ENCODE results near the gene PPP2R2C.

Gene PPP2R2C

GRCh38 chr4:6472387-6473263, at the start of gene PPP2R2C:
Gene PPP2R2C (minus strand): TSS chr4:6472614. CDS start chr4:6472229, 385 bp downstream.
- DNase-seq (ENCODE audit: low spot score): peak; percentile 45
- no peak for TF ChIP-seq CTCF (IDR thresholded peaks at IDR 0.05; ENCODE audit: extremely low read depth, missing control alignments)

DNA sequence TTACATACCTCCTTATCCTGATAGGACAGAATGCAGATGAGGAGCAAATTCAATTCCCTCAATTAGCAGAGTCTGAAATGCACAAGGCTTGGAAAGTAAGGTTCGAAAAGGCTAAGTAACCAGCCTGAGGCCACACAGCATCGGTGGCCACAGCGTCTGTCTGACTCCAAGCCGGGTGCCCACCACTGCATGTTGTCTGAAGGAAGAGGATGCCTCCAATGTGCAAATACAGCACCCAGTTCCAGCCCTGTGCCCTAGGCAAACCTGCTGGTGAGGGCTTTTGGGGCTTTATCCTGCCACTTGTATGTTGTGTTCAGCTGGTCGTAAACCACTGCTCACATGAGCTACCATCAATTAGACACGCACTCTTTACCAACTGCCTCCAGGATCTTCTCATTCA, 48.6 kb upstream of the PPP2R2C start:
- DNase-seq (ENCODE audit: low spot score): no peak
- no peak for TF ChIP-seq CTCF (IDR thresholded peaks at IDR 0.05; ENCODE audit: extremely low read depth, missing control alignments)

DNA sequence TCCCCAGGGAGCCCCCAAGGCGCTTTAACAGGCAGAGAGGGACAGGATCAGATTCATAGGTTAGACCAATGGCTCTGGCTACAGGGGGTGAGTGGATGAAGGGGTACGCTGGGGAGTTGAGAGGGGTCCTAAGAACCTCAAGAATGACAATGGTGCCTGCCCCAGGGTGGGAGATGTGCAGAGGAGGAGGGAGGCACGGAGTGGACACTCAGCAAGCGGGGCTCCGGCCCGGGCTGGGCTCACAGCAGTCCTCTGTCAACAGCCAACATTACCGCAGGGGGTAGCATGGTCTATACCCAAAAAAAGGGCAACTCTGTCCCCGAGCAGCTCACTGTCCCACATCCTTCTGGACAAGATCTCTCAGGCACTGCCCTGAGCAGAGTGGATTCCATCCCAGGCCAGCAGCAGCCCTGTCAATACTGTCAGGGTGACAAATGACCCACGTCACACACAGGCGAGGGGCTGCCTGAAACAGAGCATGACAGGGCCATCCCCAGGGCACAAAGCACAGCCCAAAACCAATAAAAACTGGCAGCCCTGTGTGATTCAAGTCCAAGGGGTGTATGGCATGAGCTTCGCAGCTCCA, 47.7 kb upstream of the PPP2R2C start:
- DNase-seq (ENCODE audit: low spot score): no peak
- TF ChIP-seq CTCF (IDR thresholded peaks at IDR 0.05; ENCODE audit: extremely low read depth, missing control alignments): no peak

DNA sequence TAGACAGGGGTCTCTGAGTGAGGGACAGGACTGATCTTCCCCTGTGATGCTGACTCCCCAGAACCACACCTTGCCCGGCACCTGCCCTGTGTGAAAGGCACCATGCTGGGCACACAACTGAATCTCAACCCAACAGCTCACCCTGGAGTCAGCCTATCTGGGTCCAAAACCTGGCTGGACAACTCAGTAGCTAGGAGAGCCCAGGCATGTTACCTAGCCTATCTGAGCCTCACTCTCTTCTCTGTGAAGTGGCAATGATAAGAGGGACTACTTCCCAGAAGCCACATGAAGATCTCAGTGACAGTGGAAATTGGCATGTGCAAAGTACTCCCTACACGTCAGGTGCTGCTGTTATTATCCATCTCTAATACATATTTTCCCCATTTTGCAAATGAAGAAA, 44.8 kb upstream of the PPP2R2C start:
- DNase-seq (ENCODE audit: low spot score): no peak
- TF ChIP-seq CTCF (IDR thresholded peaks at IDR 0.05; ENCODE audit: extremely low read depth, missing control alignments): no peak

- DNase-seq (ENCODE audit: low spot score): no peak
- TF ChIP-seq CTCF (IDR thresholded peaks at IDR 0.05; ENCODE audit: extremely low read depth, missing control alignments): no peak
These were observed 44.3 kb upstream of the PPP2R2C start for GRCh38 chr4:6516762-6517161.

GRCh38 chr4:6516281-6516680, 43.9 kb upstream of the PPP2R2C start:
- no peak for TF ChIP-seq CTCF (IDR thresholded peaks at IDR 0.05; ENCODE audit: extremely low read depth, missing control alignments)
- DNase-seq (ENCODE audit: low spot score): no peak

DNA sequence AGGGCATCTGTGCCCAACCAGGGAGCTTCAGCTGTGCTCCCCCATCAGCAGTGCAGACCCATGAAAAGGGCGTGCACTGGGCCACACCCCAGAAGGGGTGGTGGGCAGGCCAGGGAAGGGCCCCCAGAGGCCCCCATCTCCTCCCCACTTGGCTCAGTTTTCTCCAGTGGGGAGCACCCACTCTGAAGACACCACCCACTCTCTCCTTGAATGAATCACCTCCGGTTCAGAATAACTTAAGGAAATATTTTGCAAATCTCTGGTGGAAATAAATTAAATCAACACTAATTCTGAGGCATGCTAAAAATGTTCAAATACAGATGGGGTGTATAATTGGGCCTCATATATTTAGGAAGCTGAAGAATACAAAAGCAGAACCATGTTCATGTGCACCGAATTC, 41.3 kb upstream of the PPP2R2C start:
- DNase-seq (ENCODE audit: low spot score): no peak
- TF ChIP-seq CTCF (IDR thresholded peaks at IDR 0.05; ENCODE audit: extremely low read depth, missing control alignments): no peak

Measured in GM20000 (cell line).